ENCODE measurements around the gene LAMA3. TPM values are rescaled to one million over a fixed set of nuclear protein-coding genes. Genes with fewer than 3 reads are reported as not detected.
"Not testable (repeated sequence)": the region's sequence is repeated elsewhere in the genome, so short reads cannot be mapped to it uniquely, and the experiment has no call there.

Gene LAMA3
- total RNA-seq, 1 donor from 2014 or later: 25.5 TPM

GRCh38 chr18:23703057-23703986 is 14.1 kb downstream of the LAMA3 start:
- peak; percentile 32 for DNase-seq (ENCODE audit: low spot score)

DNA sequence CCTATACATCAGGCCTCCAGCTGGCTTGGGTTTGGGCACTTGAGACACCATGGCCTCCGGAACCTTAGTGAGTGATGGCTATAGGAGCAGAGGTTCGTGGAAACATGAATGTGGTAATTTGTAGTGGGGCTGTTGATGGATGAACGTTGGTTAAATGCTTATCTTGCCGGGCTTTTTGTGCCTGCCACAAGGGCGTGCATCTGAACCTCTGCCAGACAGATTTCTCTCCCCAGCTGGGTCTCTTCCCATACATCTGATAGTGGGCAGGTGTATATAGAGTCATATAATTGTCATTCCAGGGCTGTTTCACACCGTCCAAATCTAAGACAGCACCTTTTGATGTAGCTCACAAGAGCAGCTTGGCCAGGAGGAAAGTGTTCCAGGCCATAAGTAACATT is 14.7 kb downstream of the LAMA3 start:
- no peak for DNase-seq (ENCODE audit: low spot score)

DNA sequence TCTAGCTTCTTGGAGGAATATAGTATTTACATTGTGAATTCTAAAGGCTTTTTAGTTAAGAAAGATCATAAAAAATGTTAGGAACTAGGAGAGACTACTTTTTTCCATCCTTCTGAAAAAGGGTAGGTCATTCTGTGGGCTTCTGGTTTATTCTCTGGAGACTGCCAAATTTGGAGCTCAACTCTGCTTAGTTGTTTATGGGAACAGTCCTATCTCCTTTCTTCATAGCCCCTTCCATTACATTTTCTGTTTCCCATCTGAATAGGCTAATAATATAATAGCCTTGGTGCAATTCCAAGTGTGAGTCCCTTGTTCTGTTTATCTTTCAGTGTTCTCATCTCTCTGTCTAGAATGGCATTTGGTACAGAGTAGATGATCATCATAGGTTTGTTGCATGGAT is 15.6 kb downstream of the LAMA3 start:
- DNase-seq (ENCODE audit: low spot score): no peak

DNA sequence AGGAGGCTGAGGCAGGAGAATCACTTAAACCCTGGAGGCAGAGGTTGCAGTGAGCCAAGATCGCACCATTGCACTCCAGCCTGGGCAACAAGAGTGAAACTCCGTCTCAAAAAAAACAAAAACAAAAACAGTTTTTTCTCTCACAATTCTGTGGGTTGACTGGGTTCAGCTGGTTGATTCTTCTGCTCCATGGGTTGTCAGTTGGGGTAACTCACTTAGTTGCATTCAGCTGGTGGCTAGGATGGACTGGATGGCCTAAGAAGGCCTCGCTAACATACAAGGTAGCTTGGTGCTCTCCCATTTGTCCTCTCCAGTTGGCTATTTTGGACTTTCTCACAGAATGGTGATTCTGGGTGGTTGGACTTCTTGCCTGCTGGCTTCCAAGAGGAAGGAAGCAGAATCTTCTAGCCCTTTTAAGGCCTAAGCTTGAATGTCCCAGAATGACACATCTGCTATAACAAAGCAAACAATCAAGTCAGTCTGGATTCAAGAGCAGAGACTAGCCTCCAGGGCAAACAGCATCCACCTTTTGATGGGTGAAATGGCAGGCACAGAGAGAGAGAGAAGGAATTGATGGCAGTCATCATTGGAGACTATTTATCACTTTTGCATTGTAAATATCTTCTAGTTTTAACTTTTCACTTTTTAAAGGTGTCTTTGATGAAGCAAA is 17.9 kb downstream of the LAMA3 start:
- DNase-seq (ENCODE audit: low spot score): no peak

- DNase-seq (ENCODE audit: low spot score): no peak
These were observed 20.8 kb downstream of the LAMA3 start for GRCh38 chr18:23710068-23710527.

DNA sequence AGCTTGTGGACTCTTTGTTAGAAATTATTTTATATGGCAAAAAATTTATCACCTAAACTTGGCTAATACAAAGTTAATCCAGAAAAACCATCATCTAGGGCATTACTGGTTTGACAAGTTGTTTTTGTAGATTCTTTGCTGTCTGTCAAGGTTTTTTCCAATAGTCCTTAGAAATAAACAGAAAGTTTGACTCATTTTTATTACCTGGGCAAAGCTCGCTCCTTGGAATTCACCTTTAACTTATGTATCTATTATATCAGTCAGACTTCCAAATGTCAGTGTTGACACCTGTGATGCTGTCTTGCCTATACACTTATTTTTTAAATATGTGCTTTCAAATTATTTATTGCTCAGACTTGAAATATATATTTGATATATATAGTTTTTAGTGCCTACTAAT is 21.7 kb downstream of the LAMA3 start:
- no peak for DNase-seq (ENCODE audit: low spot score)

GRCh38 chr18:23711426-23711825 is 22.2 kb downstream of the LAMA3 start:
- no peak for DNase-seq (ENCODE audit: low spot score)

GRCh38 chr18:23712445-23712844 is 23.2 kb downstream of the LAMA3 start:
- DNase-seq (ENCODE audit: low spot score): no peak

GRCh38 chr18:23714576-23714975 is 25.3 kb downstream of the LAMA3 start:
- no peak for DNase-seq (ENCODE audit: low spot score)

- DNase-seq (ENCODE audit: low spot score): not testable (repeated sequence)
These were observed 26.8 kb downstream of the LAMA3 start for GRCh38 chr18:23716079-23716478.

GRCh38 chr18:23716516-23716915 is 27.3 kb downstream of the LAMA3 start:
- DNase-seq (ENCODE audit: low spot score): no peak

DNA sequence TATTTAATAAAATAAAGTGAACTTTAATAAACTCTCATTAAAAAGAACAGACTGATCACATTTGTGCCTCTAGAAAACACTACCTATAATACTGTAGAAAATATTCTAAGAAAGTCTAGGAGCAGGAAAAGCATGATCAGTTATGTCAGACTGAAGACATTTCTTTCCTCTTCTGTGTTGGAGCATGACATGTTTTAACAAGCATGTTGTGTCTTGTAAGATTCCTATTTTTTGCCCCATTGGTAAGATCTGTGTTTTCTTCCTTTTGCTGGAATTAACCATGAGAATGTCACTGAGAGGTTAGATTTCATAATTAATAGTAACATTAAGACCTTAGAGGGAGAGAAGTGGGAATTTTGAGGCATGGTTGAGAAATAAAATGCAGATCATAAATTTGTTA is 27.7 kb downstream of the LAMA3 start:
- no peak for DNase-seq (ENCODE audit: low spot score)

DNA sequence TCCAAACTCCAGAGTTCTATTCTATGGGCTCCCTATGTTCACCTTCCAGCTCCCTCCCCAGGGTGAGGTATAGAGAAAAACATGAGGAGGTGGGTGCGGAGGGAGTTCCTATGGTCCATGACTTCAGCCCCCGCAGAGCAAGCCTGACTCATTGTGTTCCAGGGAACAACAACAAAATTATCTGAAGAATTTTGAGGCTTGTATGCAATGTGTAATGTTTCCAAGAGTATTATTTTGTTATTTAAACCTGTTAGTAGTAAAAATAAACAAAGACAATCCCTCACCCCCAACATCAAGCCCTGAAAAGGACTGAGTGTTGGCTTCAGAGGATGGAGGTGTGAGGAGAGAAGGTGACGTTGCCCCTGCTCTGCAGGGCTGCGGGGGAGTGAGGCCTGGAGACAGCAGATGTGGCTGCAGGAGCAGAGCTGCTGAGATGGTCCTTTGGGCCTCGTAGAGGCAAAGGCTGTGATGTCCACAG is 29.0 kb downstream of the LAMA3 start:
- DNase-seq (ENCODE audit: low spot score): no peak

- no peak for DNase-seq (ENCODE audit: low spot score)
These were observed 29.5 kb downstream of the LAMA3 start for GRCh38 chr18:23718731-23719130.

GRCh38 chr18:23719634-23720201 is 30.5 kb downstream of the LAMA3 start:
- DNase-seq (ENCODE audit: low spot score): no peak

- no peak for DNase-seq (ENCODE audit: low spot score)
These were observed 32.6 kb downstream of the LAMA3 start for GRCh38 chr18:23721696-23722480.

DNA sequence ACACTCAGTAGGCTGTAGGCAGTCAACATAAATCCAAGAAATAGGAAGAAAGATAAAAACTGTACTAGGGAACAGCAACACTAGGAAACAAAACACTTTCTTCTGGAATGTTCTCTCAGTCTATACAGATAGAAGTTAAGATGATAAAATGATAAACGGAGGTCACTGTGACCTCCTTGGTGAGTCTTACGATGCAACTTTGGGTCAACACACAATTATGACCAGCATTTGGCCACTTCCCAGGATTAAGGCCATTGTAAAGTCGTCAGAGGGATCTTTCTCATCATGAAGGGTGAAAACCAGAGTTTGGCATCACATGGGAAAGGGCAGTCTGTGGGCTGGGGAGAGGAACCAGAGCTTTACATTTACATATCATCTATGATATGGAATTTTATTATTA is 33.4 kb downstream of the LAMA3 start:
- no peak for DNase-seq (ENCODE audit: low spot score)

- DNase-seq (ENCODE audit: low spot score): no peak
These were observed 33.9 kb downstream of the LAMA3 start for GRCh38 chr18:23723121-23723520.

- no peak for DNase-seq (ENCODE audit: low spot score)
These were observed 35.4 kb downstream of the LAMA3 start for GRCh38 chr18:23724681-23725080.

DNA sequence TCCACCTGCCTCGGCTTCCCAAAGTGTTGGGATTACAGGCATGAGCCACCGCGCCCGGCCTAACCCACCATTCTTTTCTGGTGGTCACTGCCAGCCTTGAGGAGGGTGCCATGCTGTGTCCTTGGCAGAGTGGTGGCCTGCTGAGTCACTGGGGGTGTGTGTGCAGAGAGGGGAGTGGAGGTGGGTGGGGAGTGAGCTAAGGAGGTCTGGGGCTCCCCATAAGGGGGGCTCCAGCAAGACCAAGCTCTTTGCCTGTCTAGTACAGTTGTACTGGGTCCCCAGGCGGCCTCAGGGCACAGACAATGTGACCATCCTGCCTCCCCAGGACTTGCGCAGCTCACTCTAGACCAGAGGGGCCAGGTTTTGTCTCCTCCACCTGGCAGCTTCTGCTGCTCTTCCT is 36.1 kb downstream of the LAMA3 start:
- no peak for DNase-seq (ENCODE audit: low spot score)

DNA sequence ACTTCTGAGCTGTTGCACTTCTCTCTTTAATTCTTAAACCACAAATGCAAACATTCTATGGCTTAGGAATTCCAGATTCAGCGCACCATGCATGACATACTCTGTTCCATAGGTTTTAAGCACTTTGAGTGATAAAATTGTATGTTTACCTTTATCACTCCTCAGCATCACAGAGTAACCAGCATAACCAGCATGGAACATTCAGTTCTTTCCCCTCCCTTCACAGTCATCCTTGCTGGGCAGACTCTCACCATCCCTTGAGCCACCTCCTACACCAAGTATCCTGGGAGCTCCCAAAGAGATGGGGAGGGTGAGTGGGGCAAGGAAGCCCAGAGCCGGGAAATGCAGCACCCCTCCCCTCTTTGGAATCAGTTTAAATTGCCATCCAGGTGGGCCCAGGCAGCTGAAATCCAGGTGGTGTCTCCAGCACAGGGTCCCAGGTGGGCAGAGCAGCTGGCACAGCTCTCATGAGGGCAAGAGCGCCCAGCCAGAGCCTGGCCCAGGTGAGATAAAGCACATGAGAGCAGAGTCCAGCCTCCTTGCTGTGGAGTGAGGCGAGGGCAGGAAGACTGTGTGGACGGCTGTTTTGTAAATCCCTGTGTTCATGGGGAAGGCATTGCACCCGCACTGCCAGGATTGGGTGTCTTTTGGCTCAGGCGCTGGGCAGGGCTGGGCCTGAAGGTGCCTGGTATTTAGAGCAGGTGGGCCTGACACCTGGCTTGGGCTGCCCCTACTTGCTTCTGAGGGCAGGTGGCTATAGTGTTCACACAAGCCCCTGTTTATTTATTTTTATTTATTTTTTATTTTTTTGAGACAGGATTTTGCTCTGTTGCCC is 36.8 kb downstream of the LAMA3 start:
- no peak for DNase-seq (ENCODE audit: low spot score)
